HepG2 (cell line): ENCODE results near the gene WIPF2.
"Not testable (repeated sequence)": the region's sequence is repeated elsewhere in the genome, so short reads cannot be mapped to it uniquely, and the experiment has no call there.

Source experiments
- AHR ChIP-seq: IDR thresholded peaks from 2 replicates; pipeline ENCODE4 v1.6.1; 2018; ENCODE audit warnings: missing genetic modification reagents, missing compliant biosample characterization
- E2F2 ChIP-seq: sonication (generic); formaldehyde crosslinking; IDR thresholded peaks from 2 replicates; pipeline ENCODE4 v1.4.0; 2020; ENCODE audit warnings: missing genetic modification reagents, borderline replicate concordance
- NR2C2 ChIP-seq: sonication (generic); formaldehyde crosslinking; IDR thresholded peaks from 2 replicates; pipeline ENCODE4 v1.4.0; 2020; ENCODE audit warnings: missing genetic modification reagents, mild to moderate bottlenecking, moderate library complexity, borderline replicate concordance
- POLR2A ChIP-seq, 2 experiments: IDR thresholded peaks; 2 replicates each; pipeline ENCODE4 v1.6.1; 2011; ENCODE audit warnings: low read depth in 2 of 2, low read length in 2 of 2, mild to moderate bottlenecking in 1 of 2, moderate library complexity in 1 of 2; ENCODE audit not compliant: insufficient read depth in 1 of 2
- RFX5 ChIP-seq: IDR thresholded peaks from 2 replicates; pipeline ENCODE4 v1.6.1; 2011; ENCODE audit warnings: low read depth, low read length, improper control_type of control experiment
- ZBTB21 ChIP-seq: sonication (generic); formaldehyde crosslinking; IDR thresholded peaks from 2 replicates; pipeline ENCODE4 v1.4.0; 2020; ENCODE audit warnings: missing genetic modification reagents
- ZNF646 ChIP-seq: sonication (generic); formaldehyde crosslinking; IDR thresholded peaks from 2 replicates; pipeline ENCODE4 v1.9.0; 2021; ENCODE audit warnings: mild to moderate bottlenecking, missing genetic modification reagents

GRCh38 chr17:40304552-40304863 is 85.4 kb downstream of the WIPF2 start:
- not testable (repeated sequence) for TF ChIP-seq POLR2A (IDR thresholded peaks at IDR 0.05; ENCODE audit: insufficient read depth in 1 of 2, low read depth in 2 of 2, low read length in 2 of 2); E2F2 (CRISPR knock-in tag); NR2C2 (CRISPR knock-in tag); ZNF646 (CRISPR knock-in tag); AHR (CRISPR knock-in tag); ZBTB21; RFX5
